ENCODE data around the gene SPATA9. TPM values are rescaled to one million over a fixed set of nuclear protein-coding genes. Genes with fewer than 3 reads are reported as not detected.

Gene SPATA9
- total RNA-seq, 3 donors from 2014 or later (not counting 1 experiment from before 2014, with no cell fraction given), result 1.3 to 2.1 (median 2.0) TPM

- TF ChIP-seq CTCF (IDR thresholded peaks at IDR 0.05), result no peak
- H3K36me3 ChIP-seq (ENCODE audit: control insufficient read depth, insufficient read depth, low read length), result no peaks in the 10 kb centered on the region
- Mint-ChIP-seq H3K27me3 (ENCODE audit: low read depth in 2 of 2) (no peaks in the 10 kb centered on the region), H3K4me3 (no peak overlapping the region), H3K36me3 (no peaks in the 10 kb centered on the region), H3K27ac (no peak overlapping the region), H3K4me1 (peaks cover 18 to 36% of the 10 kb centered on the region in 2 donors), H3K9me3 (no peaks in the 10 kb centered on the region)
- H3K4me1 ChIP-seq (ENCODE audit: control insufficient read depth, insufficient read depth, low read length), result no peaks in the 10 kb centered on the region
- intact Hi-C loops (cut with micrococcal nuclease), result no loop called here
- H3K27me3 ChIP-seq (ENCODE audit: control insufficient read depth, insufficient read depth, low read length), result no peaks in the 10 kb centered on the region
- ATAC-seq (no peak), DNase-seq (no peak)
- WGBS (ENCODE audit: insufficient coverage), result no CpG with 5 or more reads among the region's 5 CpGs
- H3K9me3 ChIP-seq (ENCODE audit: control insufficient read depth, insufficient read depth, low read length), result no peaks in the 10 kb centered on the region
- no peak overlapping the region for H3K4me3 ChIP-seq (ENCODE audit: low read length)
- no peak overlapping the region for H3K27ac ChIP-seq (ENCODE audit: low read length)
Observed at GRCh38 chr5:95725071-95725820, 42.5 kb upstream of the SPATA9 start.

GRCh38 chr5:95723632-95724369 is 41.0 kb upstream of the SPATA9 start:
- H3K9me3 Mint-ChIP-seq, result no peaks in the 10 kb centered on the region
- no peaks in the 10 kb centered on the region for H3K27me3 Mint-ChIP-seq (ENCODE audit: low read depth in 2 of 2)
- 62% methylated on average over 2 of the region's 5 CpGs for WGBS (ENCODE audit: insufficient coverage)
- H3K27ac Mint-ChIP-seq, result no peak overlapping the region
- no peak overlapping the region for H3K4me3 Mint-ChIP-seq
- no peaks in the 10 kb centered on the region for H3K4me1 ChIP-seq (ENCODE audit: control insufficient read depth, insufficient read depth, low read length)
- no peaks in the 10 kb centered on the region for H3K9me3 ChIP-seq (ENCODE audit: control insufficient read depth, insufficient read depth, low read length)
- intact Hi-C loops (cut with micrococcal nuclease), result no loop called here
- ATAC-seq (no peak), DNase-seq (no peak)
- H3K4me1 Mint-ChIP-seq, result peaks cover 10 to 25% of the 10 kb centered on the region in 2 donors
- no peak overlapping the region for H3K27ac ChIP-seq (ENCODE audit: low read length)
- no peak overlapping the region for H3K4me3 ChIP-seq (ENCODE audit: low read length)
- no peaks in the 10 kb centered on the region for H3K27me3 ChIP-seq (ENCODE audit: control insufficient read depth, insufficient read depth, low read length)
- no peak for TF ChIP-seq CTCF (IDR thresholded peaks at IDR 0.05)
- H3K36me3 Mint-ChIP-seq, result no peaks in the 10 kb centered on the region
- no peaks in the 10 kb centered on the region for H3K36me3 ChIP-seq (ENCODE audit: control insufficient read depth, insufficient read depth, low read length)

- H3K4me1 Mint-ChIP-seq, result peaks cover 5 to 10% of the 10 kb centered on the region in 2 donors
Observed at GRCh38 chr5:95721582-95722295, 38.9 kb upstream of the SPATA9 start.

More at GRCh38 chr5:95721582-95722295, 38.9 kb upstream of the SPATA9 start:
- Mint-ChIP-seq H3K4me3 (no peak overlapping the region), H3K27me3 (ENCODE audit: low read depth in 2 of 2) (no peaks in the 10 kb centered on the region), H3K36me3 (no peaks in the 10 kb centered on the region), H3K27ac (no peak overlapping the region), H3K9me3 (no peaks in the 10 kb centered on the region)
- ATAC-seq (no peak), DNase-seq (no peak)
- intact Hi-C loops (cut with micrococcal nuclease), result no loop called here
- no peak for TF ChIP-seq CTCF (IDR thresholded peaks at IDR 0.05)
- Histone ChIP-seq H3K4me1 (ENCODE audit: control insufficient read depth, insufficient read depth, low read length) (no peaks in the 10 kb centered on the region), H3K4me3 (ENCODE audit: low read length) (no peak overlapping the region), H3K9me3 (ENCODE audit: control insufficient read depth, insufficient read depth, low read length) (no peaks in the 10 kb centered on the region), H3K27me3 (ENCODE audit: control insufficient read depth, insufficient read depth, low read length) (no peaks in the 10 kb centered on the region), H3K36me3 (ENCODE audit: control insufficient read depth, insufficient read depth, low read length) (no peaks in the 10 kb centered on the region), H3K27ac (ENCODE audit: low read length) (no peak overlapping the region)
- 46% methylated on average over 1 of the region's 1 CpG for WGBS (ENCODE audit: insufficient coverage)
